Measurements from ENCODE around the gene EXOSC5.
"Not testable (repeated sequence)": the region's sequence is repeated elsewhere in the genome, so short reads cannot be mapped to it uniquely, and the experiment has no call there.

EXOSC5 gene

DNA sequence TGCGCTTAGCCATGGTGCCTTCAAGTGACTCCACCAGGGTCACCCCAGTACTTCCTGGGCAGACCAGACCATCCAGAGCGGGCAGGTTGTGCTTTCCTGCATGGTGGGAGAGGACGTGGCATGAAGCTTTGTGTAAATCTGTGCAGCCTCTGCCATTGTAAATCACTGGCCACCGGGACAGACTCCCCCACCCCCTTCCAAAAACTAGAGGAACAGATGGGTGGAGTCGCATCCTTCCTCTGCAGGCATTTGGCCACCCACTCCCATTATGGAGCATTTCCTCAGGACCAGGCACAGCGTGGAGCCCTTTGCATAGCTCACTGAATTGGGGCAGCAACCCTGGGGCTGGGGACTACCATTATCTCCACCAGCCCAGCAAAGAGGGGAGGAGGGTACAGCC, 8.6 kb upstream of the EXOSC5 start:
- DNase-seq (ENCODE audit: low spot score), result no peak

- no peak for DNase-seq (ENCODE audit: low spot score)
Measured at GRCh38 chr19:41403181-41403970, 6.2 kb upstream of the EXOSC5 start.

GRCh38 chr19:41402010-41402409, 4.9 kb upstream of the EXOSC5 start:
- DNase-seq (ENCODE audit: low spot score), result no peak

GRCh38 chr19:41401483-41401882, 4.3 kb upstream of the EXOSC5 start:
- no peak for DNase-seq (ENCODE audit: low spot score)

DNA sequence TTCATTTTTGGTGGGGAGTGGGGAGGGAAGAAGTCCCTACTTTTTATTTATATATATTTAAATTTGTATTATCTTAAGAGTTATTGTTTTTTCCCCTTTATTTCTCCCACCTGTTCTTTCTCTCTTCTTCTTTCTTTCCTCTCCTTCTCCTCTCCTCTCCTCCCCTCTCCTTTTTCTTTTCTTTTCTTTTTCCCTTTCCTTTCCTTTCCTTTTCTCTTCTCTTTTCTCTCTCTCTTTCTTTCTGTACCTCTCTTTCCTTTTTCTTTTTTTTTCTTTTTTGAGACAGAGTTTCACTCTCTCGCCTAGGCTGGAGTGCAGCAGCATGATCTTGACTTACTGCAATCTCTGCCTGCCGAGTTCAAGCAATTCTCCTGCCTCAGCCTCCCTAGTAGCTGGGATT, 2.4 kb upstream of the EXOSC5 start:
- no peak for DNase-seq (ENCODE audit: low spot score)

DNA sequence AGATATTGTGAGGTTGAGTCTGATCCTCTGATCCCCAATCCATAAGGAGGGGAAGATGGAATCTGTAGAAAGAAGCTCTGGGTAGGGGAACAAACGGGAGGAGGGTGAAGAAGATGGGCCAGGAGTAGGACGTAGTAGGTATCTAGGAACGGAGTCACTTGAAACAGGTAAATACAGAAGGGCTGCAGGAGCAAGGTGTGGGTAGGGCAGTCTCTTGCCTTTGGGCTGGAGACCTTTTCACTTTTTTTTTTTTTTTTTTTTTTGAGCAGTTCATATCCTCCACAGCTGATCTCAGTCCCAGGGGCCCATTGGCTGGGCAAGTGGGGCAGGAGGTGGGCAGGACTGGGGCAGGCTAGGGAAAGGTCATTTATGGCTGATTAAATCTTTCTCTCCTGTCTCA, 1.9 kb upstream of the EXOSC5 start:
- no peak for DNase-seq (ENCODE audit: low spot score)

- no peak for DNase-seq (ENCODE audit: low spot score)
Measured at GRCh38 chr19:41398598-41398997, 1.4 kb upstream of the EXOSC5 start.

DNA sequence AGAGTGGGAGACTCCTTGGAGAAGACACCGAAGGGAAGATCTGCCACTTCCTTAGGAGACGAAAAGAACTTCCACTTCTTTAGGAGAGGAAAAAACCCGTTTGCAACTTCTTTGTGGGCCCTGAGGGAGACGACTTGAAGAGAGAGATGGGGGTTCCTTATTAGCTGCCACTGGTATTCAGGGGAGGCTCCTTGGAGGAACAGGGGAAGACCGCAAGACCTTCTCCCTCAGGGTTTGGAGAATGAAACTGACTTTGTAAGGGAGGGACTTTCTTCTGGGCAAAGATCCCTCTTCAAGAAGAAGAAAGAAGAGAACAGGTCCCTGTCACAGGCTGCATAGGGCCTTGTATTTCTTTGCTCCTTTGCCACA, 875 bp upstream of the EXOSC5 start:
- peak; percentile 21 for DNase-seq (ENCODE audit: low spot score)

GRCh38 chr19:41395355-41395754, 1.8 kb downstream of the EXOSC5 start:
- no peak for DNase-seq (ENCODE audit: low spot score)

DNA sequence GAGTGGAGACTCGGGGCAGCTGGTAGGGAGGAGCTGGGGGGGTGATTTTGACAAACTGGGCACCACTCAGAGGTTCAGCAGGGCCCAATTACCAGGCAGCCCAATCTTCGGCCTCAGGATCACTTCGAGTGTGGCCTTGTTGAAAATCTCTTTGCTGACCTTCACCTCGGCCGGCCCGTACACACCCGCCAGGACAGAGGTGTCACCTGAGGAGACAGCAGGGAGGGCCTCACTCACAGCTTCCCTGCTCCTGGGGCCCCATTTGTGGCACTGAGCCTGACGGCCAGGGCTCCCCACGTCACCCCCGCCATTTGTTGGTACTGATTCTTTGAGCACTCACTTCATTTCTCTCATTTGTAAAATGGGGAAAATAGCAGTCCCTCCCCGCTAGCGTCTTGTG, 4.4 kb downstream of the EXOSC5 start:
- DNase-seq (ENCODE audit: low spot score), result no peak

GRCh38 chr19:41391618-41392017, 5.5 kb downstream of the EXOSC5 start:
- no peak for DNase-seq (ENCODE audit: low spot score)

- DNase-seq (ENCODE audit: low spot score), result no peak
Measured at GRCh38 chr19:41386442-41386841, 10.7 kb downstream of the EXOSC5 start.

- no peak for DNase-seq (ENCODE audit: low spot score)
Measured at GRCh38 chr19:41384351-41384750, 12.8 kb downstream of the EXOSC5 start.

DNA sequence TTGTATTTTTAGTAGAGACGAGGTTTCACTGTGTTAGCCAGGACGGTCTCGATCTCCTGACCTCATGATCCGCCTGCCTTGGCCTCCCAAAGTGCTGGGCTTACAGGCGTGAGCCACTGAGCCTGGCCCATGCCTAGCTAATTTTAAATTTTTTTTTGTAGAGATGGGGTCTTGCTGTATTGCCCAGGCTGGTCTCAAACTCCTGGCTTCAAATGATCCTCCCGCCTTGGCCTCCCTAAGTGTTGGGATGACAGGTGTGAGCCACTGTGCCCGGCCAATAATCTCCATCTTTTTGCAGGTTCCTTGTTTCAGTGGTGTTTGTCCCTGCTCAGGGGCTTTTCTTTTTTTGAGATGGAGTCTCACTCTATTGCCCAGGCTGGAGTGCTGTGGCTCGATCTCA, 15.6 kb downstream of the EXOSC5 start:
- DNase-seq (ENCODE audit: low spot score), result not testable (repeated sequence)

DNA sequence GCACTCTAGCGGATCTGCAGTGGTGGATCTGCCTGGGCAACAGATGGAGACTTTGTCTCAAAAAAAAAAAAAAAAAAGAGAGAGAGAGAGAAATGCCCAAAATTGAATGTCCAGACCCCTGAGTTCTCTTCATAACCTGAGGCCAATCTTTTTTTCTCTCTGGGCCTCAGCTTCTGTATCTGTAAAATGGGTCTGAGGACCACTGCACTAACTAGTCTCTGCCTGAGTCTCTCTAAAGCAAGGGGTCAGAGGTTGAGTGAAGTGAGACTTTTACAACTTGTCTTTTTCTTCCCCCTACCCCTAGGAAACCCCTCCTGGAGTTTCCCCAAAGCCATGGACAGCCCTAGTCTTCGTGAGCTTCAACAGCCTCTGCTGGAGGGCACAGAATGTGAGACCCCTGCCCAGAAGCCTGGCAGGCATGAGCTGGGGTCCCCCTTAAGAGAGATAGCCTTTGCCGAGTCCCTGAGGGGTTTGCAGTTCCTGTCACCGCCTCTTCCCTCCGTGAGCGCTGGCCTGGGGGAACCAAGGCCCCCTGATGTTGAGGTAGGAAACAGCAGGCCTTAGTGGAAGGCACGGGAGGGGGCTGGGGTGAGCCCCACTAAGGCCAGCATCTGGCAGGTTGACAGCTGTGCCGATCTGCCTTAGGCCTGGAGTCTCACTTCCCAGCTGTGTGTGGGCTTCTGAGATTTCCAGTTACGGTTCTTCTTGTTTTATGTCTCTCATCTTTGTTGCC, 19.0 kb downstream of the EXOSC5 start:
- no peak for DNase-seq (ENCODE audit: low spot score)

- no peak for DNase-seq (ENCODE audit: low spot score)
Measured at GRCh38 chr19:41376998-41377365, 20.2 kb downstream of the EXOSC5 start.

DNA sequence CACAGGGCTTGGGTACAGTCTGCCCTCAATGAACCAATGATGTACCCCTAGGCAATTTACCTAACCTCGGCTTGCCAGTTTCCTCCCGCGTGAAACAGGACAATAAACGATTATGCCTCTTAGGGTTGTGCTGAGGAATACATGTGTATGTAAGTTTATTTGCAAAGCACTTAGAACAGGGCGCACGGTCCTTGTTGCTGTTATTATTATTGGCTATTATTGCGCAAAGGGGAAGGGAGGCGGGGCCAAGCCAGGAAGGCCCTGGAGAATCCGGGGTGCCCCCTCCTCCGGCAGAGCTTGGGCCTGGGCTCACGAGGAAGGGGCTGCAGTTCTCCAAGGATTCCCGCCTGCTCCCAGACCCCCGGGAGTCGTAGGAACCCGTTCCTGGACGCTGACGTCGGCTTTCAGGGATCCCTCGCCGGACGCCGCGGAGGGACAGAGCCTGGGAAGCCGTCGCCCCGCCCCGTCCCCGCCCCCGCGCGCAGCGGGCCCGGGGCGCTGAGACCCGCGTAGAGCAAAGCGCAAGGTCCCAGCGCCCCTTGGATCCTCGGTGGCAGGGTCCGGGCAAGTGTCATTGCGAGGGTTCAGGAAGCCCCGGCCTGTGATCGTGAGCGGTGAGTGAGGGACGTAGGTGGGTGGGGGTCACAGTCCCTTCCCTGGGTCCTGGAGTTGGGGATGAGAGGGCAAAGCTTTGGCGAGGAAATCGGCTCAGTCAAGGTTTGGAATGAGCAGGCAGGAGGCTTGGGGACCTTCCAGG, 20.7 kb downstream of the EXOSC5 start, which contains the start of gene TMEM91:
TSS of gene TMEM91 (plus strand) at position 293 of the 757 bp plus-strand sequence. CDS start 1,777 bp downstream, outside the sequence.
- no peak for DNase-seq (ENCODE audit: low spot score)

DNA sequence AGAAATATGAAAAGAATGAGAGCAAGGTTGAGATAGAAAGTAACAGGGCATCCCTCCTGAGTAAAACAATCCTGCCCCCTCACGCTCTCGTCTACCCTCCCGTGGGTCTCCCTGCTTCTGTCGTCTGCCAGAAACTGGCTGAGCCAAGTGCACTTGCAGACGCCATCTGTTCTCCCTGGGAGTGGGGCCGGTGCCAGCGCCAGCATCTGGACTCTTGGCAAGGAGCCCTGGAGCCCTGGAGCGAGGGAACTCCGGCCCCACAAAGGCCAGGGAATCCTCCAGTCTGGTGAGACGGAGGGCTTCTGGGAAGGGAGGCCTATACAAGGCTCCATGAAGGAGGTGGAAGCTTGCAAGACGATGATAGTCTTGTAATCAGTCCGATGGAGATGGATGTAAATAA, 23.2 kb downstream of the EXOSC5 start:
- DNase-seq (ENCODE audit: low spot score), result peak; percentile 75

- no peak for DNase-seq (ENCODE audit: low spot score)
Measured at GRCh38 chr19:41372501-41372900, 24.7 kb downstream of the EXOSC5 start.

GRCh38 chr19:41371541-41371940, 25.6 kb downstream of the EXOSC5 start:
- no peak for DNase-seq (ENCODE audit: low spot score)

DNA sequence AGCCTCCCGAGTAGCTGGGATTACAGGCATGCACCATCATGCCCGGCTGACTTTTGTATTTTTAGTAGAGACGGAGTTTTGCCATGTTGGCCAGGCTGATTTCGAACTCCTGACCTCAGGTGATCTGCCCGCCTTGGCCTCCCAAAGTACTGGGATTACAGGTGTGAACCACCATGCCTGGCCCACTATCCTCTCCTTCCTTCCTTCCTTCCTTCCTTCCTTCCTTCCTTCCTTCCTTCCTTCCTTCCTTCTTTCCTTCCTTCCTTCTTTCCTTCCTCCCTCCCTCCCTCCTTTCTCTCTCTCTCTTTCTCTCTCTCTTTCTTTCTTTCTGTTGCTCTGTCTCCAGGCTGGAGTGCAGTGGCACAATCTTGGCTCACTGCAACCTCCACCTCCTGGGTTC, 26.0 kb downstream of the EXOSC5 start:
- not testable (repeated sequence) for DNase-seq (ENCODE audit: low spot score)

- DNase-seq (ENCODE audit: low spot score), result no peak
Measured at GRCh38 chr19:41369769-41370168, 27.4 kb downstream of the EXOSC5 start.

GRCh38 chr19:41367848-41368301, 29.3 kb downstream of the EXOSC5 start:
- peak; percentile 64 for DNase-seq (ENCODE audit: low spot score)
